ENCODE data around the gene RPS26. TPM values are rescaled to one million over a fixed set of nuclear protein-coding genes. Genes with fewer than 3 reads are reported as not detected.

The RPS26 gene
- polyA plus RNA-seq, 1 donor from 2014 or later: 598 TPM

GRCh38 chr12:56079723-56080555 lies 38.2 kb downstream of the RPS26 start, which contains the start of gene ERBB3:
ERBB3 (plus strand) TSS chr12:56080165; CDS start chr12:56080301, 136 bp downstream.
- H3K27ac ChIP-seq (ENCODE audit: low read length): no peak within 1 kb of the TSS
- H2AFZ ChIP-seq (ENCODE audit: low read depth, low read length): peak within 1 kb of the TSS; percentile 33
- no peaks in the 10 kb centered on the region for H4K20me1 ChIP-seq (ENCODE audit: insufficient read depth)
- H3K79me2 ChIP-seq (replicated peaks; ENCODE audit: insufficient read depth, low read length): no peaks in the 10 kb centered on the region
- TF ChIP-seq, protein P1, sequence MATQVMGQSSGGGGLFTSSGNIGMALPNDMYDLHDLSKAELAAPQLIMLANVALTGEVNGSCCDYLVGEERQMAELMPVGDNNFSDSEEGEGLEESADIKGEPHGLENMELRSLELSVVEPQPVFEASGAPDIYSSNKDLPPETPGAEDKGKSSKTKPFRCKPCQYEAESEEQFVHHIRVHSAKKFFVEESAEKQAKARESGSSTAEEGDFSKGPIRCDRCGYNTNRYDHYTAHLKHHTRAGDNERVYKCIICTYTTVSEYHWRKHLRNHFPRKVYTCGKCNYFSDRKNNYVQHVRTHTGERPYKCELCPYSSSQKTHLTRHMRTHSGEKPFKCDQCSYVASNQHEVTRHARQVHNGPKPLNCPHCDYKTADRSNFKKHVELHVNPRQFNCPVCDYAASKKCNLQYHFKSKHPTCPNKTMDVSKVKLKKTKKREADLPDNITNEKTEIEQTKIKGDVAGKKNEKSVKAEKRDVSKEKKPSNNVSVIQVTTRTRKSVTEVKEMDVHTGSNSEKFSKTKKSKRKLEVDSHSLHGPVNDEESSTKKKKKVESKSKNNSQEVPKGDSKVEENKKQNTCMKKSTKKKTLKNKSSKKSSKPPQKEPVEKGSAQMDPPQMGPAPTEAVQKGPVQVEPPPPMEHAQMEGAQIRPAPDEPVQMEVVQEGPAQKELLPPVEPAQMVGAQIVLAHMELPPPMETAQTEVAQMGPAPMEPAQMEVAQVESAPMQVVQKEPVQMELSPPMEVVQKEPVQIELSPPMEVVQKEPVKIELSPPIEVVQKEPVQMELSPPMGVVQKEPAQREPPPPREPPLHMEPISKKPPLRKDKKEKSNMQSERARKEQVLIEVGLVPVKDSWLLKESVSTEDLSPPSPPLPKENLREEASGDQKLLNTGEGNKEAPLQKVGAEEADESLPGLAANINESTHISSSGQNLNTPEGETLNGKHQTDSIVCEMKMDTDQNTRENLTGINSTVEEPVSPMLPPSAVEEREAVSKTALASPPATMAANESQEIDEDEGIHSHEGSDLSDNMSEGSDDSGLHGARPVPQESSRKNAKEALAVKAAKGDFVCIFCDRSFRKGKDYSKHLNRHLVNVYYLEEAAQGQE (IDR thresholded peaks at IDR 0.05; ENCODE audit: borderline replicate concordance): no peak
- TF ChIP-seq TAF1 (IDR thresholded peaks at IDR 0.05; ENCODE audit: low read depth): no peak
- TF ChIP-seq MXI1 (conservative IDR thresholded peaks at IDR 0.05; ENCODE audit: poor library complexity, severe bottlenecking): no peak
- TF ChIP-seq EP300 (conservative IDR thresholded peaks at IDR 0.05; ENCODE audit: poor library complexity, severe bottlenecking): no peak
- no peak for TF ChIP-seq EZH2 (IDR thresholded peaks at IDR 0.05; ENCODE audit: borderline replicate concordance, insufficient read depth, low read length, poor library complexity, severe bottlenecking)
- TF ChIP-seq, protein P2, sequence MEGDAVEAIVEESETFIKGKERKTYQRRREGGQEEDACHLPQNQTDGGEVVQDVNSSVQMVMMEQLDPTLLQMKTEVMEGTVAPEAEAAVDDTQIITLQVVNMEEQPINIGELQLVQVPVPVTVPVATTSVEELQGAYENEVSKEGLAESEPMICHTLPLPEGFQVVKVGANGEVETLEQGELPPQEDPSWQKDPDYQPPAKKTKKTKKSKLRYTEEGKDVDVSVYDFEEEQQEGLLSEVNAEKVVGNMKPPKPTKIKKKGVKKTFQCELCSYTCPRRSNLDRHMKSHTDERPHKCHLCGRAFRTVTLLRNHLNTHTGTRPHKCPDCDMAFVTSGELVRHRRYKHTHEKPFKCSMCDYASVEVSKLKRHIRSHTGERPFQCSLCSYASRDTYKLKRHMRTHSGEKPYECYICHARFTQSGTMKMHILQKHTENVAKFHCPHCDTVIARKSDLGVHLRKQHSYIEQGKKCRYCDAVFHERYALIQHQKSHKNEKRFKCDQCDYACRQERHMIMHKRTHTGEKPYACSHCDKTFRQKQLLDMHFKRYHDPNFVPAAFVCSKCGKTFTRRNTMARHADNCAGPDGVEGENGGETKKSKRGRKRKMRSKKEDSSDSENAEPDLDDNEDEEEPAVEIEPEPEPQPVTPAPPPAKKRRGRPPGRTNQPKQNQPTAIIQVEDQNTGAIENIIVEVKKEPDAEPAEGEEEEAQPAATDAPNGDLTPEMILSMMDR (IDR thresholded peaks at IDR 0.05; ENCODE audit: poor library complexity, severe bottlenecking): no peak
- no peak for TF ChIP-seq POLR2AphosphoS5 (IDR thresholded peaks at IDR 0.05)
- no peak for TF ChIP-seq RAD21 (conservative IDR thresholded peaks at IDR 0.05)
- TF ChIP-seq SMC3 (conservative IDR thresholded peaks at IDR 0.05; ENCODE audit: poor library complexity): no peak
- no peaks in the 10 kb centered on the region for H3F3A ChIP-seq (ENCODE audit: insufficient read depth, low read length, poor library complexity, severe bottlenecking)
- peak within 1 kb of the TSS; percentile 70 for H3K4me3 ChIP-seq (ENCODE audit: low read length)
- no peaks in the 10 kb centered on the region for H3K9me2 ChIP-seq (ENCODE audit: insufficient read depth, low read length)
- H3K9ac ChIP-seq (ENCODE audit: low read length): peak within 1 kb of the TSS; percentile 47
- peaks cover 43% of the 10 kb centered on the region for H3K27me3 ChIP-seq (ENCODE audit: insufficient read depth, low read depth, low read length)
- H3K4me2 ChIP-seq (ENCODE audit: low read length): peak within 1 kb of the TSS; percentile 80
- H3K36me3 ChIP-seq (ENCODE audit: insufficient read depth, low read length): no peaks in the 10 kb centered on the region
- no peaks in the 10 kb centered on the region for H3K9me3 ChIP-seq (ENCODE audit: low read length)

- H3K36me3 ChIP-seq (ENCODE audit: insufficient read depth, low read length): no peaks in the 10 kb centered on the region
- H3K79me2 ChIP-seq (replicated peaks; ENCODE audit: insufficient read depth, low read length): no peaks in the 10 kb centered on the region
- no peak overlapping the region for H2AFZ ChIP-seq (ENCODE audit: low read depth, low read length)
- H3F3A ChIP-seq (ENCODE audit: insufficient read depth, low read length, poor library complexity, severe bottlenecking): no peaks in the 10 kb centered on the region
- H3K9me2 ChIP-seq (ENCODE audit: insufficient read depth, low read length): no peaks in the 10 kb centered on the region
- no peaks in the 10 kb centered on the region for H3K9me3 ChIP-seq (ENCODE audit: low read length)
- H4K20me1 ChIP-seq (ENCODE audit: insufficient read depth): no peaks in the 10 kb centered on the region
- no peak overlapping the region for H3K27ac ChIP-seq (ENCODE audit: low read length)
- no peak for TF ChIP-seq POLR2AphosphoS5 (IDR thresholded peaks at IDR 0.05)
- TF ChIP-seq, protein P1 (IDR thresholded peaks at IDR 0.05; ENCODE audit: borderline replicate concordance): no peak
- TF ChIP-seq TAF1 (IDR thresholded peaks at IDR 0.05; ENCODE audit: low read depth): no peak
- TF ChIP-seq MXI1 (conservative IDR thresholded peaks at IDR 0.05; ENCODE audit: poor library complexity, severe bottlenecking): no peak
- TF ChIP-seq EP300 (conservative IDR thresholded peaks at IDR 0.05; ENCODE audit: poor library complexity, severe bottlenecking): no peak
- TF ChIP-seq, protein P2 (IDR thresholded peaks at IDR 0.05; ENCODE audit: poor library complexity, severe bottlenecking): no peak
- no peak for TF ChIP-seq RAD21 (conservative IDR thresholded peaks at IDR 0.05)
- TF ChIP-seq EZH2 (IDR thresholded peaks at IDR 0.05; ENCODE audit: borderline replicate concordance, insufficient read depth, low read length, poor library complexity, severe bottlenecking): no peak
- no peak for TF ChIP-seq SMC3 (conservative IDR thresholded peaks at IDR 0.05; ENCODE audit: poor library complexity)
- peaks cover 43% of the 10 kb centered on the region for H3K27me3 ChIP-seq (ENCODE audit: insufficient read depth, low read depth, low read length)
- peak overlapping the region; percentile 70 for H3K4me3 ChIP-seq (ENCODE audit: low read length)
- H3K9ac ChIP-seq (ENCODE audit: low read length): peak overlapping the region; percentile 47
- H3K4me2 ChIP-seq (ENCODE audit: low read length): peak overlapping the region; percentile 80
These were observed 38.9 kb downstream of the RPS26 start for GRCh38 chr12:56080556-56081138.

All from neural cell (in vitro differentiated cells).